Measurements from ENCODE around the gene KRTAP5-6.

The KRTAP5-6 gene

GRCh38 chr11:1744137-1744886 lies 47.3 kb downstream of the KRTAP5-6 start:
- no peak overlapping the region for H3K27ac ChIP-seq
- TF ChIP-seq ZFX (IDR thresholded peaks at IDR 0.05; ENCODE audit: borderline replicate concordance), result no peak
- TF ChIP-seq CTCF (IDR thresholded peaks at IDR 0.05), result no peak

- TF ChIP-seq CTCF (IDR thresholded peaks at IDR 0.05), result no peak
- no peak for TF ChIP-seq ZFX (IDR thresholded peaks at IDR 0.05; ENCODE audit: borderline replicate concordance)
- H3K27ac ChIP-seq, result no peak overlapping the region
These were observed 48.1 kb downstream of the KRTAP5-6 start for GRCh38 chr11:1744891-1745700.

DNA sequence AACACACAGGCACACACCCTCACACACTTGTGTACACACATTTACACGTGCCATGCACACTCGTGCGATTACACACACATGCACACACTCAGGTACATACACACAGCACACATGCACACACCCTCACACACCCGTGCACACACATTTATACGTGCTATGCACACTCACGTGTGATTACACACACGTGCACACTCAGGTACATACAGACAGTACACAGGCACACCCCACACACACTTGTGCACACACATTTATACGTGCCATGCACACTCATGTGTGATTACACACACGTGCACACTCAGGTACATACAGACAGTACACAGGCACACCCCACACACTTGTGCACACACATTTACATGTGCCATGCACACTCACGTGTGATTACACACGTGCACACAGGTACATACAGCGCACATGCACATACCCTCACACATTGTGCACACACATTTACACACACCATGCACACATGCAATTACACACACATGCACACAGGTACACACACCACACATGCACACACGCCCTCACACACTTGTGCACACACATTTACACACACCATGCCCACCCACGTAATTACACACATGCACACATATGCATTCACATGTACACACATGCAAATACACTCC lies 48.8 kb downstream of the KRTAP5-6 start:
- H3K27ac ChIP-seq, result no peak overlapping the region
- TF ChIP-seq ZFX (IDR thresholded peaks at IDR 0.05; ENCODE audit: borderline replicate concordance), result no peak
- no peak for TF ChIP-seq CTCF (IDR thresholded peaks at IDR 0.05)

GRCh38 chr11:1746511-1746931 lies 49.5 kb downstream of the KRTAP5-6 start:
- TF ChIP-seq ZFX (IDR thresholded peaks at IDR 0.05; ENCODE audit: borderline replicate concordance) (no peak), CTCF (IDR thresholded peaks at IDR 0.05) (no peak)
- no peak overlapping the region for H3K27ac ChIP-seq

- no peak for TF ChIP-seq CTCF (IDR thresholded peaks at IDR 0.05)
- no peak for TF ChIP-seq ZFX (IDR thresholded peaks at IDR 0.05; ENCODE audit: borderline replicate concordance)
- H3K27ac ChIP-seq, result no peak overlapping the region
These were observed 50.2 kb downstream of the KRTAP5-6 start for GRCh38 chr11:1746956-1747752.

All from 22Rv1 (cell line).